HG03439 (cell line): ENCODE data around the gene RHPN2.
"Not testable (repeated sequence)": the region's sequence is repeated elsewhere in the genome, so short reads cannot be mapped to it uniquely, and the experiment has no call there.

ENCODE experiments used
- ATAC-seq: cut with Tn5 transposase; IDR thresholded peaks from one replicate; pipeline ENCODE4 v1.9.1; 2021; ENCODE audit warnings: mild to moderate bottlenecking, moderate library complexity; ENCODE audit not compliant: unreplicated experiment

RHPN2 gene

GRCh38 chr19:33066543-33066942 is 1.9 kb upstream of the RHPN2 start:
- ATAC-seq, result no peak

GRCh38 chr19:33064458-33064791 is 263 bp downstream of the RHPN2 start:
- peak; percentile 44 for ATAC-seq

DNA sequence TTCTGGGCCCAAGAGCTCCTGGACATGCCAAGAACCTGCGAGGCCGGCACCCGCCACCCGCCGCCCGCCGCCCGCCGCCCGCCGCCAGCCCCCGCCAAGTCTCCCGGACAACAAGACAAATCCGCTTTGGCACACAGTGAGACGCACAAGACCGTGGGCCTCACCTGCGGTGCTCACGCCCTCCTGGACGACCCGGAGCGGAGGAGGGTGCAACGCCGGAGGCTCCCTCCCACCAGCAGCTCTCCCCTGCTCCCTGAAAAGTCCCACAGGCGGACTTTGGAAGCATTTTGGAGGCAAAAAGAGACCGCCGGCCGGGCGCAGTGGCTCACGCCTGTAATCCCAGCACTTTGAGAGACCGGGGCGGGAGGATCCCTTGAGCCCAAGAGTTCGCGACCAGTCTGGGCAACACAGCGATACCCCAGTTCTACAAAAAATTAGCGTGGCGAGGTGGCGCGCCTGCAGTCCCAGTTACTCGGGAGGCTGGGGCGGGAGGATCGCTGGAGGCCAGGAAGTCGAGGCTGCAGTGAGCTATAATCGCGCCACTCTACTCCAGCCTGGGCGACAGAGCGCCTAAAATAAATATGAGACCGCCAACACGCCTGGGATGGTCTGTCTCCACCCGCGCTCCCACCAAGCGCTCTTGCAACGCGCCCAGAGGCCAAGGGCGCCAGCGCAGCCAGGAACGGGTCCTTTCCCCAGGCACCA is 783 bp downstream of the RHPN2 start:
- no peak for ATAC-seq

DNA sequence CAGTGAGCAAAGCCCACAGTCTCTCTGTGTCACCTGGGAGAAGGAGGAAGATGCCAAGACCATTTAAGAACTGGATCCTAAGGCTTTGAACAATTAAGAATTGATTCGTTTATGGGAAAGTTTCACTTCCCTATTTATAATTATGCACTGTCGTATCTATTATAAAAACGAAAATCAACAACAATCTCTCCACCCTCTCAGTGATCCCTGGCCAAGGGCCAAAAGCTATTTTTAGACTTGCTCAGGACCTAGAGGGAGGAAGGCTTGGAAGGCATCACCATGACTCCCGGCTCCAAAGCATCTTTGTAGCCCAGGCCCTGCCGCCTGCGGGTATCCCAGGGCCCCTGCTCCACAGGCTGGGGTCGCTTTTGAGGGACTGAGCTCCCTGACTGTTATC is 1.3 kb downstream of the RHPN2 start:
- no peak for ATAC-seq

DNA sequence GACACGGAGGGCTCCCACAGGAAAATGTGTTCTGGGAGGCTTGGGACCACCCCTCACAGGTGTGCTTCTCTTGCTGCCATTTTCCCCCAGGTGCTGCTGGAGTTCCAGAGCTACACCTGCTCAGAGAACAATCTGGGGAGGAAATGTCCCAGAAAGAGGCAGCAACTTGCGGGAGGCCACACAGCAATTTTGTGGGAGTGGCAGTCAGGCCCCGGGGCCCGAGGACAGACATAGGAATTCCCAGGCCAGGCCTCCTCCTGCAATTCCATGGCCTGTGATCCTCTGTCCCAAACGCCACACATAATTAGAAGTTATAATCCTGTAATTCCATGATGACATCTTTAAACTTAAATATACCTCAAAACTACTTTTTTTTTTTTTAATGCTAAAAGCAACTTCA is 1.8 kb downstream of the RHPN2 start:
- ATAC-seq, result no peak

DNA sequence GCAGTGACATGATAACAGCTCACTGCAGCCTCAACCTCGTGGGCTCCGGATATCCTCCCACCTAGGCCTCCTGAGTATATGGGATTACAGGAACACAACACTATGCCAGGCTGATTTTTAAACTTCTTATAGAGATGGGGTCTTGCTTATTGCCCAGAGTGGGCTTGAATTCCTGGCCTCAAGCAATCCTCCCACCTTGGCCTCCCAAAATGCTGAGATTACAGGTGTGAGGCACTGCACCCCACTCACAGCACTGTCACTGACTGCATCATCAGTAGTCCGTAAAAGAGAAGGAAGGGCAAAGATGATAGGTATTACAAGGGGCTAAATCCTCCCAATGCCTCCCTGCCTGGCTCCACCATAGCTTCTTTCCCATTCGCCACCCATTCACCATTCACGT is 4.1 kb downstream of the RHPN2 start:
- no peak for ATAC-seq

- no peak for ATAC-seq
Observed at GRCh38 chr19:33055718-33056117, 9.0 kb downstream of the RHPN2 start.

- ATAC-seq, result no peak
Observed at GRCh38 chr19:33054623-33055022, 10.1 kb downstream of the RHPN2 start.

- ATAC-seq, result no peak
Observed at GRCh38 chr19:33052352-33052972, 12.2 kb downstream of the RHPN2 start.

- ATAC-seq, result no peak
Observed at GRCh38 chr19:33050110-33050509, 14.6 kb downstream of the RHPN2 start.

GRCh38 chr19:33048806-33049676 is 15.6 kb downstream of the RHPN2 start:
- ATAC-seq, result no peak

- no peak for ATAC-seq
Observed at GRCh38 chr19:33047422-33047821, 17.3 kb downstream of the RHPN2 start.

DNA sequence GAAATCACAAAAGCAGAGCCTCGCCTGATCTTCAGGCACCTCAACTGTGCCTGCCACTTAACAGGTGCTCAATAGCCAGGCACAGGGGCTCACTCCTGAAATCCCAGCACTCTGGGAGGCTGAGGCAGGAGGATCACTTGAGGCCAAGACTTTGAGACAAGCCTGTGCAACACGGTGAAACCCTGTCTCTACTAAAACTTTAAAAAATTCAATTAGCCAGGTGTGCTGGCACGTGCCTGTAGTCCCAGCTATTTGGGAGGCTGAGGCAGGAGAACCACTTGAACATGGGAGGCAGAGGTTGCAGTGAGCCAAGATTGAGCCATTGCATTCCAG is 22.9 kb downstream of the RHPN2 start:
- not testable (repeated sequence) for ATAC-seq

DNA sequence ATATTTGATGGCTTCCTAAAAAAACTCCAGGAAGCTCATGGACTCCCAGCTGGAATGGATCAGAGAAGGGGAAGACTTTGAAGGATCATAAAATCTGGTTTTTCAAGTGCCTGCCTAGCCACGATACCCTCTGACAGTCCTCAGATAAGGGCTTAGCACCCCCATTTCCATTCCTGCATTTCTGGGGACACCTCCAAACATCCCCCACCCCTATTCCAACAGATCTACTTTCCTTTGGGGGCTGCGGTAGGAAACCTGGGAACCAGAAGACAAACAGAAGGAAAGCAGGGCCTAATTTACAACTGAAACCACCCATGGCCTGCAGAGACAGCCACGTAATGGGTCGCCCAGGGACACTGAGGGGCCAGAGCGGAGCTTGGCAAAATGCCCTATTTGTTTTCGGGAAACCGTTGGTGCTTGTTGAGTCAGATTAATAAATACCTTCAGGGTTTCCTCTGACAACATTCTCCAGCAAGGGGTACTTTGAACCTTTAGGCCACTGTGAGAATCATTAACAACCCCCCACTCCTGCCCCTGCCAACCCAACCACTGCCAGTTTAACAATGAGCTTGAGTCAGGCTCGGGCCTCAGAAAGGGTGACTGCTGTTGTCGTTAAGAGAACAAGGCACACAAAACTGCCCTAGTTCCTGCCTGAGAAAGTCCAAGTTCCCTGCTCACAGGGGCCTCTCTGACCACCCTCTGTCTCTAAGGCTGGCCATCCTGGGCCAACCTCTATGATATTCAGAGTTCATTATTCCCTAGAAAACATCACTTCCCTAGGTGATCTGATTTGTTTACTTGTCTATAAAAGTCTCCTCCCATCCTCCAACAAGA is 23.5 kb downstream of the RHPN2 start:
- ATAC-seq, result no peak

DNA sequence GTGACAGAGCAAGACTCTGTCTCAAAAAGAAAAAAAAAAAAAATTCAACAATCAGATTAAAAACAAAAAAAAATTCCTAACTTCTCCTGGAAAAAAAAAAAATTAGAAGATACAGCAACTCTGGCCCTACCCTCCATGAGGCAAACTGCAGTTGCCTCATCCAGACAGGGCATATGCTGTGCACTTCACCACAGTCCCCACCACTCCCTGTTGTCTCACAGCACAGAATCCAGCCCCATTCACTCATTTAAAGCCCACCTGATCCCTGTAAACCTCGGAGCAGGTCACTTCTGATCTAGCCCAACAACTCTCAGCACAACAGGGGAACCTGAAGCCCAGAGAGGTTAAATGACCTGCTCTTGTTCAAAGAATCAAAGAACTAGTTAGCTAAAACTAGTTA is 24.9 kb downstream of the RHPN2 start:
- no peak for ATAC-seq

DNA sequence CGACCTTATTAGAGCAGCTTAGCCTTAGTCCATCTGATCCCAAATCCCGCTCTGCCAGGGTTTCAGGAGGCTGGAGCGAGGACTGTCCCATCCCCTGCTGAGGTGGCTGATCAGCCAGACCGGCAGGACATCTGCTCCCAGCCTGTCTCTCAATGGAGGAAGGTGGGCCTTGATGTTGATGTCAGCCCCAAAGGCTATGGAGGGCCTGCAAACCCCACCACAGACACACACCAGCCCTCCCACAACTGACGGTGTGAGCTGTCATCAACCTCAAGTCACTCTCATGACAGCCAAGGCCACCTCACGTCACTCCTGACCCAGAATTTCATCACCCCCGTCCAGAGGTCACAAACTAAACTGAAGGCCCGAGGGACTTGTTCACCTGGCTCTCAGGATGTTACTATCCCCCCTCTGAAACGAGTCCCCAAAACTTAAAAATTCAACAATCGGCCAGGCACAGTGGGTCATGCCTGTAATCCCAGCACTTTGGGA is 25.5 kb downstream of the RHPN2 start:
- no peak for ATAC-seq

DNA sequence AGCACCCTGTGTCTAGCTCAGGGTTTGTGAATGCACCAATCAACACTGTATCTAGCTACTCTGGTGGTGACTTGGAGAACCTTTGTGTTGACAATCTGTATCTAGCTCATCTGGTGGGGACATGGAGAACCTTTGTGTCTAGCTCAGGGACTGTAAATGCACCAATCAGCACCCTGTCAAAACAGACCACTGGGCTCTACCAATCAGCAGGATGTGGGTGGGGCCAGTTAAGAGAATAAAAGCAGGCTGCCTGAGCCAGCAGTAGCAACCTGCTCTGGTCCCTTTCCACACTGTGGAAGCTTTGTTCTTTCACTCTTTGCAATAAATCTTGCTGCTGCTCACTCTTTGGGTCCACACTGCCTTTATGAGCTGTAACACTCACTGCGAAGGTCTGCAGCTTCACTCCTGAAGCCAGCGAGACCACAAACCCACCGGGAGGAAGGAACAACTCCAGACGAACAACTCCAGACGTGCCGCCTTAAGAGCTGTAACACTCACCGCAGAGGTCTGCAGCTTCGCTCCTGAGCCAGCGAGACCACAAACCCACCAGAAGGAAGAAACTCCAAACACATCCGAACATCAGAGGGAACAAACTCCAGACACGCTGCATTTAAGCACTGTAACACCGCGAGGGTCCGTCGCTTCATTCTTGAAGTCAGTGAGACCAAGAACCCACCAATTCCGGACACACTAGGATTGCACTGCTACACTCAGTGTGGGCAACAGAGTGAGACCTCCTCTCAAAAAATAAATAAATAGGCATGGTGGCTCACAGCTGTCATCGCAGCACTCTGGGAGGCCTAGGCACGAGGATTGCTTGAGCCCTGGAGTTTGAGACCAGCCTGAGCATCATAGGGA is 27.3 kb downstream of the RHPN2 start:
- ATAC-seq, result not testable (repeated sequence)

DNA sequence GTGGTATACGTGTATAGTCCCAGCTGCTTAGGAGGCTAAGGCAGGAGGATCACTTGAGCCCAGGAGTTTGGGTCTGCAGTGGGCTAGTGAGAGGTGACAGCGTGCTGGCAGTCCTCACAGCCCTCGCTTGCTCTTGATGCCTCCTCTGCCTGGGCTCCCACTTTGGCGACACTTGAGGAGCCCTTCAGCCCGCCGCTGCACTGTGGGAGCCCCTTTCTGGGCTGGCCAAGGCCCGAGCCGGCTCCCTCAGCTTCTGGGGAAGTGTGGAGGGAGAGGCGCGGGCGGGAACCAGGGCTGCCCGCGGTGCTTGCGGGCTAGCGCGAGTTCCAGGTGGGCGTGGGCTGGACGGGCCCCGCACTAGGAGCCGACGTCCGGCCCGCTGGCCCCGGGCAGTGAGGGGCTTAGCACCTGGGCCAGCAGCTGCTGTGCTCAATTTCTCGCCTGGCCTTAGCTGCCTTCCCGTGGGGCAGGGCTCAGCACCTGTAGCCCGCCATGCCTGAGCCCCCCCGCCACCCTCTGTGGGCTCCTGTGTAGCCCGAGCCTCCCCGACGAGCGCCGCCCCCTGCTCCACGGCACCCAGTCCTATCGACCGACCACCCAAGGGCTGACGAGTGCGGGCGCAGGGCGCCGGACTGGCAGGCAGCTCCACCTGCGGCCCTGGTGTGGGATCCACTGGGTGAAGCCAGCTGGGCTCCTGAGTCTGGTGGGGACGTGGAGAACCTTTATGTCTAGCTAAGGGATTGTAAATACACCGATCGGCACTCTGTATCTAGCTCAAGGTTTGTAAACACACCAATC is 28.1 kb downstream of the RHPN2 start:
- ATAC-seq, result not testable (repeated sequence)

DNA sequence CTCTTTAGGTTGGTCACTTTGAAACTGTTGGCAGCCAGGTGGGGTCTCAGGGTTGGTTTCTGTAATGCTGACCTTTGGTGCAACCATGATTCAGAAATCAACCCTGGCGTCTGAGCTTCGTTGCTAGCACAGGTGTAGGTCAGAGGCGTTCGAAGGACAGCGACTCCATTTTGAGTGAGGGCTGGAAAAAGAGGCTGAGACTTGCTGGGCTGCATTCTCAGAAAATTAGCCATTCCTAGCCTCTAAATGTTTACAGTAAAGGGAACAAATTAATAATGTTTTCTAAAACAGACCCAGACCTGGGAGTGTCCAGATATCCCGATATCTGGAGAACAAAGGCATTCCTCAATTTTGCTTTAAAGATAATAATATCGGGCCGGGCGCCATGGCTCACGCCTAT is 29.2 kb downstream of the RHPN2 start:
- no peak for ATAC-seq
